Hindlimb muscle (tissue), 1 donor: Measurements from ENCODE around the gene PAGE2B. TPM values are rescaled to one million over a fixed set of nuclear protein-coding genes. Genes with fewer than 3 reads are reported as not detected.
"Not testable (repeated sequence)": the region's sequence is repeated elsewhere in the genome, so short reads cannot be mapped to it uniquely, and the experiment has no call there.

ENCODE experiments used
- DNase-seq: peaks from one replicate; pipeline ENCODE4 v3.0.0-alpha.2; 2013
- polyA plus RNA-seq: library from polyadenylated mRNA; unstranded; fragments of 120-200 nt; gene quantifications from one replicate; pipeline ENCODE4 v1.2.1, GENCODE V29; 2013; ENCODE audit not compliant: insufficient read length

The PAGE2B gene
- not detected for polyA plus RNA-seq

GRCh38 chrX:55074851-55075467 is at the start of gene PAGE2B:
TSS of gene PAGE2B (plus strand) at chrX:55075030. CDS start at chrX:55076042, 1,012 bp downstream.
- DNase-seq: no peak

- no peak for DNase-seq
Measured at GRCh38 chrX:55026143-55026542, 48.7 kb upstream of the PAGE2B start.

GRCh38 chrX:55026840-55027239 is 48.0 kb upstream of the PAGE2B start:
- DNase-seq: no peak

GRCh38 chrX:55028040-55028439 is 46.8 kb upstream of the PAGE2B start:
- no peak for DNase-seq

GRCh38 chrX:55028611-55029010 is 46.2 kb upstream of the PAGE2B start:
- no peak for DNase-seq

GRCh38 chrX:55029291-55029690 is 45.5 kb upstream of the PAGE2B start:
- no peak for DNase-seq

- DNase-seq: no peak
Measured at GRCh38 chrX:55030271-55031205, 44.3 kb upstream of the PAGE2B start, which contains the start of gene ALAS2. TSS of gene ALAS2 (minus strand) at chrX:55030977. CDS start at chrX:55026000, 4,977 bp downstream.

GRCh38 chrX:55033429-55033828 is 41.4 kb upstream of the PAGE2B start:
- DNase-seq: no peak

- DNase-seq: no peak
Measured at GRCh38 chrX:55039471-55039870, 35.4 kb upstream of the PAGE2B start.

GRCh38 chrX:55041514-55041913 is 33.3 kb upstream of the PAGE2B start:
- no peak for DNase-seq

GRCh38 chrX:55050599-55050998 is 24.2 kb upstream of the PAGE2B start:
- not testable (repeated sequence) for DNase-seq

- no peak for DNase-seq
Measured at GRCh38 chrX:55056820-55057674, 17.8 kb upstream of the PAGE2B start.

- DNase-seq: peak; percentile 15
Measured at GRCh38 chrX:55057675-55058249, 17.1 kb upstream of the PAGE2B start.

GRCh38 chrX:55067180-55067579 is 7.7 kb upstream of the PAGE2B start:
- DNase-seq: not testable (repeated sequence)

- DNase-seq: no peak
Measured at GRCh38 chrX:55072286-55072685, 2.5 kb upstream of the PAGE2B start.

GRCh38 chrX:55088795-55089489 is 14.1 kb downstream of the PAGE2B start, which contains the start of gene PAGE2:
TSS of gene PAGE2 (plus strand) at chrX:55089018. CDS start at chrX:55090021, 1,003 bp downstream.
- no peak for DNase-seq

- no peak for DNase-seq
Measured at GRCh38 chrX:55098691-55099090, 23.9 kb downstream of the PAGE2B start.

- DNase-seq: no peak
Measured at GRCh38 chrX:55099162-55099561, 24.3 kb downstream of the PAGE2B start.

GRCh38 chrX:55102754-55103153 is 27.9 kb downstream of the PAGE2B start:
- DNase-seq: no peak

GRCh38 chrX:55107262-55107661 is 32.4 kb downstream of the PAGE2B start:
- DNase-seq: no peak

- DNase-seq: no peak
Measured at GRCh38 chrX:55107911-55108310, 33.1 kb downstream of the PAGE2B start.

GRCh38 chrX:55109306-55109705 is 34.5 kb downstream of the PAGE2B start:
- DNase-seq: no peak
